ENCODE measurements around the gene TTC34.

Gene TTC34

GRCh38 chr1:2802421-2802961 is 998 bp upstream of the TTC34 start:
- H3K9ac ChIP-seq (ENCODE audit: low read length): no peak overlapping the region
- no peaks in the 10 kb centered on the region for H3K36me3 ChIP-seq (ENCODE audit: low read length)
- H3K27ac ChIP-seq (ENCODE audit: low read depth, low read length): no peak overlapping the region
- no peaks in the 10 kb centered on the region for H3K9me2 ChIP-seq (replicated peaks; ENCODE audit: insufficient read depth, low read length)
- TF ChIP-seq CTCF (IDR thresholded peaks at IDR 0.05; ENCODE audit: insufficient read depth, low read length, poor library complexity, severe bottlenecking) (no peak), EZH2phosphoT487 (conservative IDR thresholded peaks at IDR 0.05; ENCODE audit: low read length) (no peak)
- no peaks in the 10 kb centered on the region for H3K9me3 ChIP-seq (ENCODE audit: insufficient read depth, low read length)
- no peaks in the 10 kb centered on the region for H3K27me3 ChIP-seq (ENCODE audit: low read length)
- no peaks in the 10 kb centered on the region for H4K20me1 ChIP-seq (ENCODE audit: low read depth, low read length)
- H3K4me3 ChIP-seq (ENCODE audit: insufficient read depth, low read length, poor library complexity, severe bottlenecking): no peak overlapping the region
- H3K4me2 ChIP-seq (ENCODE audit: low read depth, low read length, poor library complexity, severe bottlenecking): no peak overlapping the region
- H3K79me2 ChIP-seq (ENCODE audit: insufficient read depth, low read length): no peaks in the 10 kb centered on the region
- no peaks in the 10 kb centered on the region for H3F3A ChIP-seq (ENCODE audit: insufficient read depth)
- H2AFZ ChIP-seq (ENCODE audit: low read depth, low read length, severe bottlenecking): no peak overlapping the region

- Histone ChIP-seq H3F3A (ENCODE audit: insufficient read depth) (no peaks in the 10 kb centered on the region), H3K4me3 (ENCODE audit: insufficient read depth, low read length, poor library complexity, severe bottlenecking) (no peak overlapping the region), H3K27me3 (ENCODE audit: low read length) (no peaks in the 10 kb centered on the region), H2AFZ (ENCODE audit: low read depth, low read length, severe bottlenecking) (no peak overlapping the region), H4K20me1 (ENCODE audit: low read depth, low read length) (no peaks in the 10 kb centered on the region), H3K36me3 (ENCODE audit: low read length) (no peaks in the 10 kb centered on the region), H3K79me2 (ENCODE audit: insufficient read depth, low read length) (no peaks in the 10 kb centered on the region), H3K4me2 (ENCODE audit: low read depth, low read length, poor library complexity, severe bottlenecking) (no peak overlapping the region), H3K9me3 (ENCODE audit: insufficient read depth, low read length) (no peaks in the 10 kb centered on the region), H3K9me2 (replicated peaks; ENCODE audit: insufficient read depth, low read length) (no peaks in the 10 kb centered on the region), H3K27ac (ENCODE audit: low read depth, low read length) (no peak overlapping the region), H3K9ac (ENCODE audit: low read length) (no peak overlapping the region)
- TF ChIP-seq EZH2phosphoT487 (conservative IDR thresholded peaks at IDR 0.05; ENCODE audit: low read length) (no peak), CTCF (IDR thresholded peaks at IDR 0.05; ENCODE audit: insufficient read depth, low read length, poor library complexity, severe bottlenecking) (no peak)
Observed at GRCh38 chr1:2801046-2801445, 447 bp downstream of the TTC34 start.

DNA sequence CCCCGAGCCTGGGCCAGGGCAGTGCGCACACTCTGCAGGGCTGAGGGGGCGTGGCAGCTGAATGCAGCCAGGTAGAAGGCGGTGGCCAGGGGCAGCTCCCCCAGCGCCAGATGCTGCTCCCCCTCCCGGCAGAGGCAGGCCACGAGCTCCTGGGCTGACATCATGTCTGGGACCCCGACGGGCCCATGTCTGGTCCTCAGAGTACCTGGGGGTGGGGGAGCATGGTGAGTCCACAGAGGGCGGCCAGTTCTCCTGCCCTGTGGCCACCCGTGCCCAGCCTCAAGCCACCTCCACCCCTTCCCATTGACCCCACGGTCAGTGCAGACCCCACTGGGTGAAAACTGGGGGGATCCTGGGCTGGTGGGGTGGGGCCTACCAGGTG is 838 bp downstream of the TTC34 start:
- Histone ChIP-seq H3K9me3 (ENCODE audit: insufficient read depth, low read length) (no peaks in the 10 kb centered on the region), H3K36me3 (ENCODE audit: low read length) (no peaks in the 10 kb centered on the region), H2AFZ (ENCODE audit: low read depth, low read length, severe bottlenecking) (no peak overlapping the region), H3K4me2 (ENCODE audit: low read depth, low read length, poor library complexity, severe bottlenecking) (no peak overlapping the region), H3F3A (ENCODE audit: insufficient read depth) (no peaks in the 10 kb centered on the region), H3K27ac (ENCODE audit: low read depth, low read length) (no peak overlapping the region), H3K79me2 (ENCODE audit: insufficient read depth, low read length) (no peaks in the 10 kb centered on the region), H4K20me1 (ENCODE audit: low read depth, low read length) (no peaks in the 10 kb centered on the region), H3K9ac (ENCODE audit: low read length) (no peak overlapping the region), H3K27me3 (ENCODE audit: low read length) (no peaks in the 10 kb centered on the region), H3K4me3 (ENCODE audit: insufficient read depth, low read length, poor library complexity, severe bottlenecking) (no peak overlapping the region), H3K9me2 (replicated peaks; ENCODE audit: insufficient read depth, low read length) (no peaks in the 10 kb centered on the region)
- no peak for TF ChIP-seq EZH2phosphoT487 (conservative IDR thresholded peaks at IDR 0.05; ENCODE audit: low read length)
- no peak for TF ChIP-seq CTCF (IDR thresholded peaks at IDR 0.05; ENCODE audit: insufficient read depth, low read length, poor library complexity, severe bottlenecking)

Measured in SU-DHL-6 (cell line).